ENCODE measurements around the gene ZNF684.

DNA sequence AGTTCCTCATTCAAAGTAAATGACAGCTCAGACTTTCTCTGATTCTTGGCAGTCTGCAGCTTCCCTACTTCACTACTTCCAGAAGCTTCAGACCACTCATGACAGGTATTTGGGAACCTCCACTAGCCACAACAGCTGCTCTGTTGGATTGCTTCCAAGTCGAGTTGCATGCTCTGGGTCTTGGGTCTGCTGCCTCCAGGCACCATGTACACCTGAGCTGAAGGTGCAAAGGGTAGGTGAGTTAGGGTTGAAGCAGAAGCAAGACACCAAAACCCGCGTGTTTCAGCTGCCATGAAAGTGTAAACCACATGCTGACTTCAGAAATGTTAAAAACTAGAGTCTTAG lies 62.7 kb downstream of the ZNF684 start:
- TF ChIP-seq EZH2 (IDR thresholded peaks at IDR 0.05; ENCODE audit: low read depth, unreplicated experiment) (no peak), CTCF (conservative IDR thresholded peaks at IDR 0.05; ENCODE audit: low read depth in 2 of 2) (no peak), JUNB (IDR thresholded peaks at IDR 0.05; ENCODE audit: unreplicated experiment) (no peak), REST (IDR thresholded peaks at IDR 0.05; ENCODE audit: unreplicated experiment) (no peak), POLR2AphosphoS5 (IDR thresholded peaks at IDR 0.05; ENCODE audit: low read depth) (no peak)
